ENCODE results near the gene FA2H.

FA2H gene

GRCh38 chr16:74716355-74716754 lies 58.3 kb downstream of the FA2H start:
- DNase-seq (ENCODE audit: low read depth) = no peak
- TF ChIP-seq, protein P1, sequence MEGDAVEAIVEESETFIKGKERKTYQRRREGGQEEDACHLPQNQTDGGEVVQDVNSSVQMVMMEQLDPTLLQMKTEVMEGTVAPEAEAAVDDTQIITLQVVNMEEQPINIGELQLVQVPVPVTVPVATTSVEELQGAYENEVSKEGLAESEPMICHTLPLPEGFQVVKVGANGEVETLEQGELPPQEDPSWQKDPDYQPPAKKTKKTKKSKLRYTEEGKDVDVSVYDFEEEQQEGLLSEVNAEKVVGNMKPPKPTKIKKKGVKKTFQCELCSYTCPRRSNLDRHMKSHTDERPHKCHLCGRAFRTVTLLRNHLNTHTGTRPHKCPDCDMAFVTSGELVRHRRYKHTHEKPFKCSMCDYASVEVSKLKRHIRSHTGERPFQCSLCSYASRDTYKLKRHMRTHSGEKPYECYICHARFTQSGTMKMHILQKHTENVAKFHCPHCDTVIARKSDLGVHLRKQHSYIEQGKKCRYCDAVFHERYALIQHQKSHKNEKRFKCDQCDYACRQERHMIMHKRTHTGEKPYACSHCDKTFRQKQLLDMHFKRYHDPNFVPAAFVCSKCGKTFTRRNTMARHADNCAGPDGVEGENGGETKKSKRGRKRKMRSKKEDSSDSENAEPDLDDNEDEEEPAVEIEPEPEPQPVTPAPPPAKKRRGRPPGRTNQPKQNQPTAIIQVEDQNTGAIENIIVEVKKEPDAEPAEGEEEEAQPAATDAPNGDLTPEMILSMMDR (IDR thresholded peaks at IDR 0.05; ENCODE audit: control insufficient read depth, insufficient read depth, low read depth, low read length, missing control alignments) = no peak
- no peak overlapping the region for H3K4me3 ChIP-seq (ENCODE audit: control insufficient read depth, low read depth, low read length)

- DNase-seq (ENCODE audit: low read depth) = no peak
- no peak overlapping the region for H3K4me3 ChIP-seq (ENCODE audit: control insufficient read depth, low read depth, low read length)
- TF ChIP-seq, protein P1 (IDR thresholded peaks at IDR 0.05; ENCODE audit: control insufficient read depth, insufficient read depth, low read depth, low read length, missing control alignments) = no peak
These were observed 60.7 kb downstream of the FA2H start for GRCh38 chr16:74713876-74714275.

DNA sequence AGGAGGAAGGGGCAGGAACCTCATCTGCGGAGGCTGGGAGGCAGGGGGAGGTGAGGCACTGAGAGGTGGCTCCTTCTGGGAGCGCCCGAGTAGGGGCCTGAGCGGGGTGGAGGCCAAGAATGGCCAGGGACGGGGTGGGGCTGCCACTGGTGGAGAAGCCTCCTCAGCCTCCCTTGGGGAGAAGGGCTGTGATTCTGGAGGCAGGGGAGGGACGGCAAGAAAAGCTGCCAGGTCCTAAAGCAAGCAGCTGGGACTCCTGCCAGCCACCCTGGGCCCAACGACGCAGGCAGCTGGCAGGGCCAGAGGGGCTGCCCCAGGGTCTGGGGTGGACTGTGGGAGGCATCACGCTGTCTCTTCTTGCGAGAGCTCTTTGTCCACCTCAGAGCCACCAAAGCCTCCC lies 61.3 kb downstream of the FA2H start:
- TF ChIP-seq, protein P1 (IDR thresholded peaks at IDR 0.05; ENCODE audit: control insufficient read depth, insufficient read depth, low read depth, low read length, missing control alignments) = no peak
- DNase-seq (ENCODE audit: low read depth) = no peak
- H3K4me3 ChIP-seq (ENCODE audit: control insufficient read depth, low read depth, low read length) = no peak overlapping the region

DNA sequence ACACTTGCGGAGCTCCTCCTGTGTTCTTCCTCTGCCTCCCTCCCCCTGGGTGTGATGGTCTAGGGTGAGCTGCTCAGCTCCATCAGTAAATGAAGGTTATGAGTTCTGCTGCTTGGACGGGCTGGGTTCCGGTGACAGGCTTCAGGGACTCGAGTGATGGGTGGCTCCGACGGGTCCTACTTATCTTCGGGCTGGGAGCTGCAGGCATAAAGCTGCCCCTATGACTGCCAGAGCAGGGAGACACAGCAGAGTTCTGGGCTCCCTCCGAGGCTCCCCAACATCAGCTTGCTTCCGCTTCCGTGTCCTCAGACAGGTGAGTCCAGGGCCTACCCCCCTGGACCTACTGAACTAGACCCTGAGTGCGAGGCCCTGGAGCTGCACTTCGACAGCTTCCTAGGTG lies 62.7 kb downstream of the FA2H start:
- TF ChIP-seq, protein P1 (IDR thresholded peaks at IDR 0.05; ENCODE audit: control insufficient read depth, insufficient read depth, low read depth, low read length, missing control alignments) = no peak

DNA sequence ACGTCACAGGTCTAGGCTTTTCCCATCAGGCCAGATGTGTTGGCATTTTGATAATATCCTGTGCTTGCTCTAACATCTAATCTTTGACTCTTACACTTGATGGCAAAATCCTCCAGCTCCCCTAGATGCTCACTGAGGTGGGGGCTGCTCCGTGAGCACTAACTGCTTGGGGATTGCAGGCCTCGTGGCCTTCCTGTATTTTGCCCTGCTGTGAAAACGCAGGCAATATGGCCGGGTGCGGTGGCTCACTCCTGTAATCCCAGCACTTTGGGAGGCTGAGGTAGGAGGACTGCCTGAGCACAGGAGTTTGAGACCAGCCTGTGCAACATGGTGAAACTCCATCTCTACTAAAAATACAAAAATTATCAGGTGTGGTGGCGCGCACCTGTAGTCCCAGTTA lies 64.2 kb downstream of the FA2H start:
- no peak overlapping the region for H3K4me3 ChIP-seq (ENCODE audit: control insufficient read depth, low read depth, low read length)
- TF ChIP-seq, protein P1 (IDR thresholded peaks at IDR 0.05; ENCODE audit: control insufficient read depth, insufficient read depth, low read depth, low read length, missing control alignments) = no peak
- DNase-seq (ENCODE audit: low read depth) = no peak

More for the DNA sequence above, 62.7 kb downstream of the FA2H start:
- no peak overlapping the region for H3K4me3 ChIP-seq (ENCODE audit: control insufficient read depth, low read depth, low read length)
- no peak for DNase-seq (ENCODE audit: low read depth)

- no peak for DNase-seq (ENCODE audit: low read depth)
- H3K4me3 ChIP-seq (ENCODE audit: control insufficient read depth, low read depth, low read length) = no peak overlapping the region
- TF ChIP-seq, protein P1 (IDR thresholded peaks at IDR 0.05; ENCODE audit: control insufficient read depth, insufficient read depth, low read depth, low read length, missing control alignments) = peak; percentile 98
These were observed 65.2 kb downstream of the FA2H start for GRCh38 chr16:74709441-74709877.

All from AG09309 (cell line).